ENCODE data around the gene HRK. TPM values are rescaled to one million over a fixed set of nuclear protein-coding genes. Genes with fewer than 3 reads are reported as not detected.

Gene HRK
- total RNA-seq, 1 experiment from 2014 or later: 0.44 TPM

- Histone ChIP-seq H3K4me3 (ENCODE audit: low read depth in 2 of 2, low read length in 2 of 2) (no peak overlapping the region), H3K36me3 (ENCODE audit: control insufficient read depth, insufficient read depth, low read length) (no peaks in the 10 kb centered on the region), H3K9me3 (ENCODE audit: control insufficient read depth, insufficient read depth, low read depth, low read length) (no peaks in the 10 kb centered on the region), H3K4me1 (ENCODE audit: control insufficient read depth, insufficient read depth, low read length) (no peaks in the 10 kb centered on the region; the same call in 1 of the 2 replicates), H3K27me3 (ENCODE audit: control insufficient read depth, insufficient read depth, low read length) (peaks cover 14% of the 10 kb centered on the region; the same call in 1 of the 2 replicates), H3K27ac (ENCODE audit: low read length) (no peak overlapping the region)
- intact Hi-C loops (cut with micrococcal nuclease; ENCODE audit: unreplicated experiment): no loop called here
- ATAC-seq (no peak), DNase-seq (ENCODE audit: low read depth, low spot score) (no peak)
- no TSS peak for BruUV-seq (replicated peaks)
- CTCF ChIA-PET: no interaction called here
- TF ChIP-seq POLR2AphosphoS5 (IDR thresholded peaks at IDR 0.05; ENCODE audit: low read depth, low read length): no peak
- TF ChIP-seq REST (IDR thresholded peaks at IDR 0.05; ENCODE audit: insufficient read depth in 1 of 2, low read depth in 2 of 2, low read length in 1 of 2): no peak
- TF ChIP-seq, protein P1, sequence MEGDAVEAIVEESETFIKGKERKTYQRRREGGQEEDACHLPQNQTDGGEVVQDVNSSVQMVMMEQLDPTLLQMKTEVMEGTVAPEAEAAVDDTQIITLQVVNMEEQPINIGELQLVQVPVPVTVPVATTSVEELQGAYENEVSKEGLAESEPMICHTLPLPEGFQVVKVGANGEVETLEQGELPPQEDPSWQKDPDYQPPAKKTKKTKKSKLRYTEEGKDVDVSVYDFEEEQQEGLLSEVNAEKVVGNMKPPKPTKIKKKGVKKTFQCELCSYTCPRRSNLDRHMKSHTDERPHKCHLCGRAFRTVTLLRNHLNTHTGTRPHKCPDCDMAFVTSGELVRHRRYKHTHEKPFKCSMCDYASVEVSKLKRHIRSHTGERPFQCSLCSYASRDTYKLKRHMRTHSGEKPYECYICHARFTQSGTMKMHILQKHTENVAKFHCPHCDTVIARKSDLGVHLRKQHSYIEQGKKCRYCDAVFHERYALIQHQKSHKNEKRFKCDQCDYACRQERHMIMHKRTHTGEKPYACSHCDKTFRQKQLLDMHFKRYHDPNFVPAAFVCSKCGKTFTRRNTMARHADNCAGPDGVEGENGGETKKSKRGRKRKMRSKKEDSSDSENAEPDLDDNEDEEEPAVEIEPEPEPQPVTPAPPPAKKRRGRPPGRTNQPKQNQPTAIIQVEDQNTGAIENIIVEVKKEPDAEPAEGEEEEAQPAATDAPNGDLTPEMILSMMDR (IDR thresholded peaks at IDR 0.05): no peak
- TF ChIP-seq TCF7L2 (IDR thresholded peaks at IDR 0.05; ENCODE audit: low read depth, low read length): no peak
- TF ChIP-seq SIN3A (IDR thresholded peaks at IDR 0.05; ENCODE audit: borderline replicate concordance, insufficient read depth, low read depth, low read length): no peak
- in situ Hi-C loops (cut with HindIII; ENCODE audit: low pct_unique_long_range_greater_than_20kb, low sequenced_read_pairs): no loop called here
- POLR2A ChIA-PET: no interaction called here
Measured at GRCh38 chr12:116898669-116899068, 17.4 kb upstream of the HRK start.

DNA sequence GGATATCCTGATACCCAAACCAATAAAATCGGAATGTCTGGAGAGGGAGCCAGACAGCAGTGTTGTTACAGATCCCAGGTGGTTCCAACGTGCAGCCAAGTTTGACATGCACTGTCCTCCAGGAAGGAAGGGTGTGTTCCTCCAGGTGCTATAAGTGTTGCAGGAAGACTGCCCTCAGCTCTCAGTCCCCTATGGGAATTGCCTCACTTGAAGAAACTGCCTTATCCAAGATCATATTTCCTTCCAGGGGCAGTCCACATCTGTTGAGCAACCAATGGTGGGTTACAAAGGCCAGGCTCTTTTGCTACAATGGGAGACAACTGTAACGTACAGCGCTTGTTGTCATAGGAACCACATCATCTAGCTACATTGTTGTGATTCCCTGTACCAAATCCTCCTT, 16.2 kb upstream of the HRK start:
- intact Hi-C loops (cut with micrococcal nuclease; ENCODE audit: unreplicated experiment) (no loop called here), in situ Hi-C loops (cut with HindIII; ENCODE audit: low pct_unique_long_range_greater_than_20kb, low sequenced_read_pairs) (no loop called here)
- DNase-seq (ENCODE audit: low read depth, low spot score): no peak
- ChIA-PET POLR2A (no interaction called here), CTCF (no interaction called here)
- no peak for ATAC-seq
- Histone ChIP-seq H3K36me3 (ENCODE audit: control insufficient read depth, insufficient read depth, low read length) (no peaks in the 10 kb centered on the region), H3K4me3 (ENCODE audit: low read depth in 2 of 2, low read length in 2 of 2) (no peak overlapping the region), H3K27ac (ENCODE audit: low read length) (no peak overlapping the region), H3K4me1 (ENCODE audit: control insufficient read depth, insufficient read depth, low read length) (no peaks in the 10 kb centered on the region; the same call in 1 of the 2 replicates), H3K9me3 (ENCODE audit: control insufficient read depth, insufficient read depth, low read depth, low read length) (no peaks in the 10 kb centered on the region), H3K27me3 (ENCODE audit: control insufficient read depth, insufficient read depth, low read length) (peaks cover 14% of the 10 kb centered on the region; the same call in 1 of the 2 replicates)
- no TSS peak for BruUV-seq (replicated peaks)
- TF ChIP-seq, protein P1 (IDR thresholded peaks at IDR 0.05): no peak
- TF ChIP-seq TCF7L2 (IDR thresholded peaks at IDR 0.05; ENCODE audit: low read depth, low read length) (no peak), REST (IDR thresholded peaks at IDR 0.05; ENCODE audit: insufficient read depth in 1 of 2, low read depth in 2 of 2, low read length in 1 of 2) (no peak), SIN3A (IDR thresholded peaks at IDR 0.05; ENCODE audit: borderline replicate concordance, insufficient read depth, low read depth, low read length) (no peak), POLR2AphosphoS5 (IDR thresholded peaks at IDR 0.05; ENCODE audit: low read depth, low read length) (no peak)
